ENCODE data around the gene KCNAB1.

GRCh38 chr3:156093964-156094363, 26.4 kb upstream of the KCNAB1 start:
- TF ChIP-seq ZNF274 (IDR thresholded peaks at IDR 0.05; ENCODE audit: low read depth, low read length) (no peak), YY1 (IDR thresholded peaks at IDR 0.05; ENCODE audit: insufficient read depth, insufficient read length) (no peak)

Measured in NT2/D1 (cell line).